OCI-LY1 (cell line): ENCODE results near the gene VEGFB.

ENCODE experiments used
- EZH2 ChIP-seq: fragments of 200-600 bp; sonication (generic), shearing (Covaris generic); IDR thresholded peaks from 2 replicates; pipeline ENCODE4 v1.8.0; 2017; ENCODE audit warnings: borderline replicate concordance, mixed run types, mild to moderate bottlenecking, antibody characterized with exemption, low read length, moderate library complexity, mixed read lengths
- TF ChIP-seq, protein P1 (sequence below): fragments of 200-600 bp; sonication (generic), shearing (Covaris generic); IDR thresholded peaks from 2 replicates; pipeline ENCODE4 v1.5.1; 2017; ENCODE audit warnings: mild to moderate bottlenecking, antibody characterized with exemption, low read length, moderate library complexity, mixed read lengths

DNA sequence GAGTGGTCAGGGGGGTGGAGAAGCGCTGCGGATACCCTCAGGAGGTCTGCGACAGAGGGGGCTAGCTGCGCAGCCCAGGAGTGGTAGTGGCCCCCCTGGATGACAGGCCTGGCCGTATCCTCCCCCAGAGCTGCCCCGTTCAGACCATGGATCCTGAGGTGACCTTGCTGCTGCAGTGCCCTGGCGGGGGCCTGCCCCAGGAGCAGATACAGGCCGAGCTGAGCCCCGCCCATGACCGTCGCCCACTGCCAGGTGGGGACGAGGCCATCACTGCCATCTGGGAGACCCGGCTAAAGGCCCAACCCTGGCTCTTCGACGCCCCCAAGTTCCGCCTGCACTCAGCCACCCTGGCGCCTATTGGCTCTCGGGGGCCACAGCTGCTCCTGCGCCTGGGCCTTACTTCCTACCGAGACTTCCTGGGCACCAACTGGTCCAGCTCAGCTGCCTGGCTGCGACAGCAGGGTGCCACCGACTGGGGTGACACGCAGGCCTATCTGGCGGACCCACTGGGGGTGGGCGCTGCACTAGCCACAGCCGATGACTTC, 7.8 kb upstream of the VEGFB start:
- TF ChIP-seq, protein P1, sequence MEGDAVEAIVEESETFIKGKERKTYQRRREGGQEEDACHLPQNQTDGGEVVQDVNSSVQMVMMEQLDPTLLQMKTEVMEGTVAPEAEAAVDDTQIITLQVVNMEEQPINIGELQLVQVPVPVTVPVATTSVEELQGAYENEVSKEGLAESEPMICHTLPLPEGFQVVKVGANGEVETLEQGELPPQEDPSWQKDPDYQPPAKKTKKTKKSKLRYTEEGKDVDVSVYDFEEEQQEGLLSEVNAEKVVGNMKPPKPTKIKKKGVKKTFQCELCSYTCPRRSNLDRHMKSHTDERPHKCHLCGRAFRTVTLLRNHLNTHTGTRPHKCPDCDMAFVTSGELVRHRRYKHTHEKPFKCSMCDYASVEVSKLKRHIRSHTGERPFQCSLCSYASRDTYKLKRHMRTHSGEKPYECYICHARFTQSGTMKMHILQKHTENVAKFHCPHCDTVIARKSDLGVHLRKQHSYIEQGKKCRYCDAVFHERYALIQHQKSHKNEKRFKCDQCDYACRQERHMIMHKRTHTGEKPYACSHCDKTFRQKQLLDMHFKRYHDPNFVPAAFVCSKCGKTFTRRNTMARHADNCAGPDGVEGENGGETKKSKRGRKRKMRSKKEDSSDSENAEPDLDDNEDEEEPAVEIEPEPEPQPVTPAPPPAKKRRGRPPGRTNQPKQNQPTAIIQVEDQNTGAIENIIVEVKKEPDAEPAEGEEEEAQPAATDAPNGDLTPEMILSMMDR: no peak
- no peak for TF ChIP-seq EZH2
